Thymus (tissue), 11 donors: ENCODE measurements around the gene SYCE3. TPM values are rescaled to one million over a fixed set of nuclear protein-coding genes. Genes with fewer than 3 reads are reported as not detected.

Experiments used
- DNase-seq, 9 donors: peaks; one replicate each; pipeline ENCODE4 v3.0.0-alpha.2; 2013; ENCODE audit warnings: low spot score in 9 of 9, low read depth in 6 of 9, missing footprints in 1 of 9
- H3K27ac ChIP-seq, 2 donors: one replicate each; pipeline ENCODE4 v1.5.1; 2013; ENCODE audit warnings: control low read depth in 1 of 2, low read depth in 1 of 2, low read length in 1 of 2, mild to moderate bottlenecking in 1 of 2, moderate library complexity in 1 of 2
- H3K27me3 ChIP-seq, 2 donors: one replicate each; pipeline ENCODE4 v1.5.1; 2013; ENCODE audit warnings: low read length in 1 of 2; ENCODE audit not compliant: control insufficient read depth in 2 of 2, insufficient read depth in 1 of 2
- H3K36me3 ChIP-seq, 2 donors: one replicate each; pipeline ENCODE4 v1.5.1; 2013; ENCODE audit warnings: low read length in 1 of 2, mild to moderate bottlenecking in 1 of 2, moderate library complexity in 1 of 2; ENCODE audit not compliant: control insufficient read depth in 2 of 2, insufficient read depth in 2 of 2
- H3K4me1 ChIP-seq, 2 donors: one replicate each; pipeline ENCODE4 v1.5.1; 2013; ENCODE audit warnings: low read length in 2 of 2; ENCODE audit not compliant: control insufficient read depth in 2 of 2, insufficient read depth in 2 of 2
- H3K4me3 ChIP-seq, 2 donors: one replicate each; pipeline ENCODE4 v1.5.1; 2013; ENCODE audit warnings: low read length in 2 of 2, control low read depth in 1 of 2, mild to moderate bottlenecking in 1 of 2
- H3K9me3 ChIP-seq, 2 donors: one replicate each; pipeline ENCODE4 v1.5.1; 2013; ENCODE audit warnings: low read length in 1 of 2, mild to moderate bottlenecking in 1 of 2; ENCODE audit not compliant: control insufficient read depth in 2 of 2, insufficient read depth in 1 of 2
- WGBS: extraction: QIAGEN DNeasy Blood & Tissue Kit; methylation state at CpG from one replicate; pipeline ENCODE4 v1.1.7; 2013; 5-methylcytosine and 5-hydroxymethylcytosine counted together
- polyA plus RNA-seq: library from polyadenylated mRNA; stranded (reverse); fragments of 200-250 nt; gene quantifications from one replicate; pipeline ENCODE4 v1.2.3, GENCODE V29; 2013
- total RNA-seq: library from RNA; stranded (reverse); fragments of 120-200 nt; gene quantifications from one replicate; pipeline ENCODE4 v1.2.4, GENCODE V29; 2013
- donor health status: healthy.

Gene SYCE3
- total and polyA plus RNA-seq, 2 donors, result 0.19 to 1.1 TPM

DNA sequence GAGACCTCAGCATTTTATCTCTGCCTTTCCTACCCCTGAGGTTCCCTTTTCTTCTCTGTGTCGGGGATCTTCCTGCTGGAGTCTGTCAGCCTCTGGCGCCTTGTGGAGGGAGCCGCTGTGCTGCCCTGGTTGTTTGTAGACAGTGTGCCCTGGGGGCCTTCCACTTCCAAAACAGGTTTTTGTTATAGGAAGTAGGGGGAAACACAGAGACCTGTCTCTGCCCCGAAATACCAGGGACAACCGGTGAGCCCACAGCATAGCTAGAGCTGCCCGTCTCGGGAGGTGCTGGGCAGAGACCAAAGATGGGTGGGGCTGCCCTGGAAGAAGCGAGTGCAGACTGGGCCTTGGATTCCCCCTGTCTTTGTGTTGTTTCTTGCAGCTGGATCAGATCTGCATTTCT lies 46.7 kb downstream of the SYCE3 start:
- no peaks in the 10 kb centered on the region for H3K27me3 ChIP-seq
- DNase-seq, result no peak
- H3K4me3 ChIP-seq, result no peak overlapping the region
- no peaks in the 10 kb centered on the region for H3K4me1 ChIP-seq
- WGBS, result 98% methylated on average over 8 of the region's 8 CpGs
- no peak overlapping the region for H3K27ac ChIP-seq
- no peaks in the 10 kb centered on the region for H3K9me3 ChIP-seq
- peaks cover 54 to 57% of the 10 kb centered on the region in 2 donors for H3K36me3 ChIP-seq

GRCh38 chr22:50513175-50513574 lies 49.5 kb downstream of the SYCE3 start:
- Histone ChIP-seq H3K27me3 (no peaks in the 10 kb centered on the region), H3K9me3 (no peaks in the 10 kb centered on the region), H3K4me1 (peaks cover 7 to 13% of the 10 kb centered on the region in 2 donors), H3K36me3 (peaks cover 31 to 37% of the 10 kb centered on the region in 2 donors), H3K4me3 (no peak overlapping the region), H3K27ac (no peak overlapping the region)
- DNase-seq, result no peak
- WGBS, result 98% methylated on average over 15 of the region's 15 CpGs

DNA sequence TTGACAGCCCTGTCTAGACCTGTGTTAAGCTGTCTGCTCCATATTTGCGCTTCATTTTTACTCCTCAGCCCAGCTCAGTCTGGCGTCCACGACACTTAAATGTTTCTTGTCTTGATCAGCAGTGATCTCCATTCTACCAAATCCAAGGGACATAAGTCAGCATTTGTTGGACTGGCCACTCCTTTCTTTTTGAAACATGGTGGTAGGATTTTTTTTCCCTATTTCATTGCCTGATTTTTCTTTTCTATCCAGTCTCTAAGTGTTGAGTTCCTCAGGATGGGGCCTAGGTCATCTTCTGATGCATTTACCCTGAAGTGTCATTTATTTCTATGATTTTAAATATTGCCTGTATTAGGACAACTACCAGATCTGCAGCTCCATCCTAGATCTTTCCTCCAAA lies 53.8 kb downstream of the SYCE3 start:
- Histone ChIP-seq H3K36me3 (peaks cover 19 to 24% of the 10 kb centered on the region in 2 donors), H3K9me3 (no peaks in the 10 kb centered on the region), H3K4me3 (peak overlapping the region; percentile 72 to 96), H3K27me3 (no peaks in the 10 kb centered on the region), H3K27ac (peak overlapping the region; percentile 40 to 88), H3K4me1 (peaks cover 17 to 26% of the 10 kb centered on the region in 2 donors)
- DNase-seq, result no peak
- 39% methylated on average over 3 of the region's 3 CpGs for WGBS

DNA sequence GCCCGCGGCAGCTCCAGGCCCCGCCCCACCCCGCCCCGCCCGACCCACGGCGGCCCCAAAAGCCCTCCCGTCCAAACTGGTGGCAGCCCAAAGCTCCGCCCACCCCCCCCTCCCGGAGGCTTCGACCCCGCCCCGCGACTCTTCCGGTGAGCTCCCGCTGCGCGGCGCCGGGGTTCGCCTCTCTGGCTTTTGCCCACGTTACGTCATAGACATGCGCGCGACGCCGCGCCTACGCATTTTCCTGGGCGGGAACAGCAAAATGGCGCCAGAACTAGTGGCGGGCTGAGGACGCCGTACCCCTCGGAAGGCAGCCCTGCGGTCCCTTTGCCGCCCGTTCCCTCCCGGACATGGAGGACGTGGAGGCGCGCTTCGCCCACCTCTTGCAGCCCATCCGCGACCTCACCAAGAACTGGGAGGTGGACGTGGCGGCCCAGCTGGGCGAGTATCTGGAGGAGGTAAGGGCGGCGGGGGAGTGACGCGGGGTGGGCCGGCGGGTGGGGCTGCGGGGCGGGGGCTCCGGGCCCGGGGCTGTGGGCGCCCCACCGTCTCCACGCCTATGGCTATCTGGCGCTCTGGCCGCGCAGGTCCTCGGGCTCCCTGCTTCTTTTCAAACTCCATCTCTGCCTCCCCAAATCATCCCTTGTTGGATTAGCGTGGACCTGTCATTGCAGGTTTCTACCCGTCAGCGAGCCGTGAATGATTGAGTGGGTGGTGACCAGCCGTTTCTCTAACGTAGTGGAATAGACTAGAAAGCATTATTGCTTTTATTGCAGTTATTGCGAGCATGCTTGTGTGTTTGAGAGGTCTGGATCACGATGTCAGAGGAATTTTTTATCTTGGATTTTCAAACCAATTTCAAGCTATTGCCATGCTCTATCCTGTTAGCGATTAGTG lies 54.5 kb downstream of the SYCE3 start, which contains the start of gene NCAPH2:
Gene NCAPH2, plus strand, starts transcription at position 234 of the 894 bp plus-strand sequence. Its CDS starts 114 bp downstream, at position 348.
- H3K36me3 ChIP-seq, result peaks cover 22 to 30% of the 10 kb centered on the region in 2 donors
- peak; percentile 96 to 100 (median 98) for DNase-seq
- H3K9me3 ChIP-seq, result no peaks in the 10 kb centered on the region
- under 1% methylated on average over 76 of the region's 76 CpGs for WGBS
- peak within 1 kb of the TSS; percentile 92 to 96 for H3K4me3 ChIP-seq
- H3K4me1 ChIP-seq, result peaks cover 17 to 26% of the 10 kb centered on the region in 2 donors
- no peaks in the 10 kb centered on the region for H3K27me3 ChIP-seq
- H3K27ac ChIP-seq, result peak within 1 kb of the TSS; percentile 88 to 98

GRCh38 chr22:50507421-50507990 lies 55.2 kb downstream of the SYCE3 start, which contains the start of gene LMF2:
TSS of gene LMF2 (minus strand) at chr22:50507702. CDS start at chr22:50507675, 27 bp downstream.
- Histone ChIP-seq H3K4me1 (peaks cover 17 to 26% of the 10 kb centered on the region in 2 donors), H3K27ac (peak within 1 kb of the TSS; percentile 88 to 98), H3K27me3 (no peaks in the 10 kb centered on the region), H3K9me3 (no peaks in the 10 kb centered on the region), H3K4me3 (peak within 1 kb of the TSS; percentile 92 to 96), H3K36me3 (peaks cover 27 to 38% of the 10 kb centered on the region in 2 donors)
- no peak for DNase-seq
- under 1% methylated on average over 57 of the region's 62 CpGs for WGBS

GRCh38 chr22:50506611-50507420 lies 55.9 kb downstream of the SYCE3 start:
- peak overlapping the region; percentile 92 to 96 for H3K4me3 ChIP-seq
- peaks cover 17 to 26% of the 10 kb centered on the region in 2 donors for H3K4me1 ChIP-seq
- H3K36me3 ChIP-seq, result peaks cover 21 to 44% of the 10 kb centered on the region in 2 donors
- H3K27ac ChIP-seq, result peak overlapping the region; percentile 81 to 92
- 59% methylated on average over 21 of the region's 21 CpGs for WGBS
- DNase-seq, result no peak
- H3K9me3 ChIP-seq, result no peaks in the 10 kb centered on the region
- H3K27me3 ChIP-seq, result no peaks in the 10 kb centered on the region

DNA sequence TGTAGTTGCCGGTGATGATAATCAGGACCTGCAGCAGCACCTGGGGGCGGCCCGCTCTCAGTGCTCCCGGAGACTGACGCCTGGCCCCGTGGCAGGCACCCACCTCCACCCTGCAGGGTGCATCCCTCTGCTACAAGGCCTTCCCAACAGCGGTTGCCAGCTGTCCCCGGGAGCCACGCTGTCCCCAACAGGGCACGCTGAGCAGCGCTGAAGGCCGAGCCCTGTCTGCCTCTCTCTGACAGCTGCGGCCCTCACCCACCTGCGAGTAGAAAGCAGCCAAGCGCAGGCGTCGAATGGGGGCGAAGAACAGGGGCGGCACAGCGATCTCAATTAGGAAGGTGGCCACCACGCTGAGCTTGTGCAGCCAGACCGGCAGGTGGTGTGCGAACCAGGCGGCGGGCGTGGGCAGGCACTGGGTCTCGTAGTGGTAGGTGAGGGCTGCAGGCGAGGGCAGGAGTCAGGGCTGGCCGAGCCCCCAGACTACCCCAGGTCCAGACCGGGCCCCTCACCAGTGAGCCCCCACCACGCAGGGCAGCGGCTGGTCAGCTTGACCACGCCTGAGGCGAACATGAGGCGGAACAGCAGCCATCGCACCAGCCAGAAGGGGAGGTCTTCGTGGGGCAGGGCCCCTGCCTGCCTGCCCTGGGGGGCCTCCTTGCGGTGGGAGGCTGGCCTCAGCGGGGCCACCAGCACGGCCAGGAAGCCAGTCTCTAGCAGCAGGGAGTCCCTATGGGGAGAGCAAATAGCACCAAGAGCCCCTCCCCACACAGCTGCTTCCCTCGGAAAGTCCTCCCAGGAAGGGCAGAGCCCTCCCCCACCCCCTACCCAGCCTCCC lies 56.7 kb downstream of the SYCE3 start:
- Histone ChIP-seq H3K36me3 (peaks cover 21 to 44% of the 10 kb centered on the region in 2 donors), H3K9me3 (no peaks in the 10 kb centered on the region), H3K27ac (no peak overlapping the region), H3K4me1 (peaks cover 17 to 26% of the 10 kb centered on the region in 2 donors), H3K27me3 (no peaks in the 10 kb centered on the region), H3K4me3 (peak overlapping the region; percentile 92 to 96)
- no peak for DNase-seq
- 95% methylated on average over 41 of the region's 41 CpGs for whole genome bisulfite sequencing

DNA sequence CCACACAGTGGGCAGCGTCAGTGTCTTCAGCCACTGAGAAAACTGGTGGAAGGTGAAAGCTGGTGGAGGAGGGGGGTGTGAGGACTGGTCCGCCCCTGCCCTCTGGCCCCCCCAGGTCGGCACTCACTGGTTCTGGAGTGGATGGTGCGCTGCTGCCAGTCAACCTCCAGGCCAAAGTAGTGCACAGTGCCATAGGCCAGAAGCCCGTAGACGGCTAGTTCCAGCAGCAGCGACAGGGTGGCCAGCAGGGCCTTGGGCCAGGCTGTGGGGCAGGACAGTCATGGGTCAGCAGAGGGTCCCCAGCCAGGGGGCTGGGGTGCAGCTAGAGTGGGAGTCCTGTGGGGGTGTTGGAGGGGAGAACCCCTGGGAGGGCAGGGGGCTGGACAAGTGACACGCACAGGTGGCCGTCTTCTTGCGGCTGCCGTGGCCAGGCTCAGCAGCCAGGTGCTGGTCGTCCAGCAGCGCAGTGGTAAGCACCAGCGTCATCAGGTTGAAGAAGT lies 57.4 kb downstream of the SYCE3 start:
- no peak overlapping the region for H3K27ac ChIP-seq
- H3K4me3 ChIP-seq, result no peak overlapping the region
- no peaks in the 10 kb centered on the region for H3K9me3 ChIP-seq
- peaks cover 21 to 41% of the 10 kb centered on the region in 2 donors for H3K36me3 ChIP-seq
- H3K4me1 ChIP-seq, result peaks cover 17 to 26% of the 10 kb centered on the region in 2 donors
- H3K27me3 ChIP-seq, result no peaks in the 10 kb centered on the region
- no peak for DNase-seq
- WGBS, result 94% methylated on average over 14 of the region's 14 CpGs
